Osteoblast (primary cell): Measurements from ENCODE around the gene HFE. TPM values are rescaled to one million over a fixed set of nuclear protein-coding genes. Genes with fewer than 3 reads are reported as not detected.

Experiments used
- DNase-seq: peaks from one replicate; pipeline ENCODE4 v3.0.0; 2011; ENCODE audit warnings: low spot score, mixed read lengths; ENCODE audit not compliant: insufficient read length; ENCODE audit errors: missing footprints
- H2AFZ ChIP-seq: 2 replicates; pipeline ENCODE4 v1.6.0; 2011; ENCODE audit warnings: mild to moderate bottlenecking, low read length
- H3K27ac ChIP-seq: 2 replicates; pipeline ENCODE4 v1.5.1; 2011; ENCODE audit warnings: mild to moderate bottlenecking, low read depth, low read length, moderate library complexity
- H3K27me3 ChIP-seq: 2 replicates; pipeline ENCODE4 v1.6.0; 2012; ENCODE audit warnings: mild to moderate bottlenecking, control low read depth, inconsistent platforms, low read length, moderate library complexity; ENCODE audit not compliant: insufficient read depth
- H3K36me3 ChIP-seq: 2 replicates; pipeline ENCODE4 v1.5.1; 2011; ENCODE audit warnings: mild to moderate bottlenecking, low read length, control low read depth, moderate library complexity; ENCODE audit not compliant: insufficient read depth
- H3K4me1 ChIP-seq: 2 replicates; pipeline ENCODE4 v1.5.1; 2011; ENCODE audit warnings: mild to moderate bottlenecking, low read length, control low read depth, moderate library complexity; ENCODE audit not compliant: insufficient read depth
- H3K4me2 ChIP-seq: 2 replicates; pipeline ENCODE4 v1.6.0; 2011; ENCODE audit warnings: mild to moderate bottlenecking, low read length; ENCODE audit not compliant: insufficient read depth
- H3K4me3 ChIP-seq: fragments of 200-600 bp; sonication (generic); 3 replicates; pipeline ENCODE4 v1.5.1; 2012; ENCODE audit warnings: mild to moderate bottlenecking, low read length, inconsistent platforms; ENCODE audit not compliant: insufficient read depth
- H3K79me2 ChIP-seq: 2 replicates; pipeline ENCODE4 v1.6.0; 2012; ENCODE audit warnings: mild to moderate bottlenecking, low read length, control low read depth, inconsistent platforms; ENCODE audit not compliant: insufficient read depth
- H3K9me3 ChIP-seq: 2 replicates; pipeline ENCODE4 v1.5.1; 2011; ENCODE audit warnings: low read depth, low read length, control low read depth
- H4K20me1 ChIP-seq: 2 replicates; pipeline ENCODE4 v1.6.0; 2012; ENCODE audit warnings: mild to moderate bottlenecking, low read length, control low read depth; ENCODE audit not compliant: insufficient read depth
- CTCF ChIP-seq: IDR thresholded peaks from 2 replicates; pipeline ENCODE4 v1.5.1; 2011; ENCODE audit warnings: mild to moderate bottlenecking, low read depth, low read length, moderate library complexity; ENCODE audit errors: extremely low read depth
- total RNA-seq: library from RNA; depleted of rRNA; stranded (reverse); fragments of >200 nt; gene quantifications from 2 replicates; pipeline ENCODE4 v1.2.3, GENCODE V29; 2012

HFE gene
- total RNA-seq, 1 donor: 14.1 TPM

- Histone ChIP-seq H3K27me3 (no peaks in the 10 kb centered on the region), H3K4me2 (no peak overlapping the region), H3K36me3 (no peaks in the 10 kb centered on the region), H3K4me1 (peaks cover 6% of the 10 kb centered on the region), H3K9me3 (no peaks in the 10 kb centered on the region), H2AFZ (no peak overlapping the region), H3K27ac (no peak overlapping the region), H3K4me3 (no peak overlapping the region), H3K79me2 (peaks cover 17% of the 10 kb centered on the region), H4K20me1 (peaks cover 14% of the 10 kb centered on the region)
- no peak for DNase-seq
- TF ChIP-seq CTCF: no peak
Measured at GRCh38 chr6:26120807-26121140, 33.5 kb downstream of the HFE start.

- Histone ChIP-seq H3K4me2 (no peak overlapping the region), H4K20me1 (peaks cover 20% of the 10 kb centered on the region), H2AFZ (no peak overlapping the region), H3K9me3 (no peaks in the 10 kb centered on the region), H3K36me3 (no peaks in the 10 kb centered on the region), H3K4me3 (no peak overlapping the region), H3K27me3 (no peaks in the 10 kb centered on the region), H3K27ac (no peak overlapping the region), H3K79me2 (peaks cover 23% of the 10 kb centered on the region), H3K4me1 (peaks cover 8% of the 10 kb centered on the region)
- DNase-seq: no peak
- no peak for TF ChIP-seq CTCF
Measured at GRCh38 chr6:26121141-26122004, 34.1 kb downstream of the HFE start.

DNA sequence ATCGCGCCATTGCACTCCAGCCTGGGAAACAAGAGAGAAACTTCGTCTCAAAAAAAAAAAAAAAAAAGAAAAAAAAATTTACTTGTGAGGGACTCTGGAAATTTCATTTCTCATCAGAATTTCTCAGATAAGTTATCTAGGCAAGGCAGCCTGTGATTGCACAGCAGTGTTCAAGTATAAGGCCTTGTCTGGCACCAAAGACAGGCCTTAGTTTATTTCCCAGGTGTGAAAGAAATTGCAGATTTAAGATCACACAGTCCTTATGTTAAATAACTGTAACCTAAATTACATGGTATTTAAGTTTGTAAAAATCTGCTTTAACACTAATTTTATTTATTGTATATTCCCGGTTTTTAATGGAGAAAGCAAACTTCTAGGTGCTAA is 34.8 kb downstream of the HFE start:
- H3K27ac ChIP-seq: peak overlapping the region; percentile 80

More for the DNA sequence above, 34.8 kb downstream of the HFE start:
- no peak for TF ChIP-seq CTCF
- Histone ChIP-seq H3K36me3 (no peaks in the 10 kb centered on the region), H3K4me2 (peak overlapping the region; percentile 94), H3K79me2 (peaks cover 29% of the 10 kb centered on the region), H4K20me1 (peaks cover 26% of the 10 kb centered on the region), H3K27me3 (no peaks in the 10 kb centered on the region), H3K4me1 (peaks cover 14% of the 10 kb centered on the region), H3K9me3 (no peaks in the 10 kb centered on the region), H3K4me3 (no peak overlapping the region), H2AFZ (peak overlapping the region; percentile 76)
- DNase-seq: no peak
